ENCODE results near the gene PTPN18.
"Not testable (repeated sequence)": the region's sequence is repeated elsewhere in the genome, so short reads cannot be mapped to it uniquely, and the experiment has no call there.

Gene PTPN18

DNA sequence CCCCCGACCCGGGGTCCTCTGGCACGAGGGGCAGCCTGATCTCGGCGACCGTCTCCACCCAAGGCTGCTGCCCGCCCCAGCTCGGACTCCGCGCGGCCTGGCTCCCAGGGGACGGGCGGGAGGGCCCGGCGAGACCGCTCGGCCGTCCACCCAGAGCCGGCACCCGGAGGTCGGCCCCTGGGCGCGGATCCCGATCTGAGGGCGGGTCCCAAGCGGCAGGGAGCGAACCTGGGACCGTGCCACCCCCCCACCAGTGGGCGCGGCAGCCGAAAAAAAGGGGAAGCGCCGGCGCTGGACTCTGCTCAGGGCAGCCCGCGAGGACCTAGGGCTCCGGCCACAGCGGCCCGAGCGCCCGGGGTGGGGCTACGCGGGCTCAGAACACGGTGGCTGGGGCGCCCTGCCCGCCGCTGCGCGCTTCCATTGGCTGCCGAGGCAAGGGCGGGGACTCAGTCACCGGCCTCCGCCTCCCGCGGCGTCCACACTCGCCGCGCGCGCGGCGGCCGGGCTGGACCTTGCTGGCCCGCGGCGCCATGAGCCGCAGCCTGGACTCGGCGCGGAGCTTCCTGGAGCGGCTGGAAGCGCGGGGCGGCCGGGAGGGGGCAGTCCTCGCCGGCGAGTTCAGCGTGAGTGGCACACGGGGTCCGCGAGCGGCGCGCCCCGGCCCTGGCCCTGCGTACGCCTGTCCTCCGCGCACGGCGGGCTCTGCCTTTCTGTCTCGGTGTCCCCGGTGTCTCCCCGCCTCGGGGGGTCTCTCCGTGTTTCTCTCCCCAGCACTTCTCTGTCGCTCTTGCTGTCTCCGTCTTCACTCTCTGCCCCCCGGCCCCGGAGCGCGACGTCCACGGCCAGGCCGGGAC lies at the start of gene PTPN18:
TSS of gene PTPN18 (plus strand) at position 479 of the 854 bp plus-strand sequence. CDS start at position 531, 52 bp downstream.
- Mint-ChIP-seq H3K9me3 (no peaks in the 10 kb centered on the region), H3K36me3 (ENCODE audit: low read depth) (no peaks in the 10 kb centered on the region), H3K27ac (peak within 1 kb of the TSS; percentile 20), H3K4me1 (ENCODE audit: low read depth) (peaks cover 15% of the 10 kb centered on the region), H3K27me3 (ENCODE audit: low read depth) (no peaks in the 10 kb centered on the region), H3K4me3 (peak within 1 kb of the TSS; percentile 82)
- peak; percentile 74 for DNase-seq (ENCODE audit: low spot score)

- Mint-ChIP-seq H3K4me1 (ENCODE audit: low read depth) (no peaks in the 10 kb centered on the region), H3K27me3 (ENCODE audit: low read depth) (peaks cover 5% of the 10 kb centered on the region), H3K36me3 (ENCODE audit: low read depth) (no peaks in the 10 kb centered on the region), H3K4me3 (no peak overlapping the region), H3K27ac (no peak overlapping the region), H3K9me3 (no peaks in the 10 kb centered on the region)
- DNase-seq (ENCODE audit: low spot score), result no peak
Measured at GRCh38 chr2:130307850-130308249, 48.0 kb upstream of the PTPN18 start.

DNA sequence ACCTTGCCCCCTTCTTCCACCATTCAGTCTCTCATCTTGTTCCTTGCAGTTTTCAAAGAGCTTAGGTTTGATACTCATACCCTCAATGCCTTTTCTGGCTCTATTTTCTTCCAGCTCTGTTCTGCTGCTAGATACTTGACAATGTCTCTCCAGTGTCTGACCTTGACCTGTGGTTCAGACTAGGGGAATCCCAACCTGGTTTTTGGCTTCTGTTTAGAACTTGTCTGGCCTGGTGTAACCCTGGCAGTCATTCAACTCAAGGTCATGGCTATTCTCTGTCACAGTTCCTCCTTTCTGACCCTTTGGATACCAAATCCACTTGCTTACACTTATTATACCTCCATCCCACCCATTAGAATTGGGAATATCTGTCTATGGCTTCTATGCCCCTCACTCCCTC lies 45.0 kb upstream of the PTPN18 start:
- no peaks in the 10 kb centered on the region for H3K9me3 Mint-ChIP-seq
- no peaks in the 10 kb centered on the region for H3K36me3 Mint-ChIP-seq (ENCODE audit: low read depth)
- DNase-seq (ENCODE audit: low spot score), result no peak
- H3K27me3 Mint-ChIP-seq (ENCODE audit: low read depth), result peaks cover 5% of the 10 kb centered on the region
- H3K27ac Mint-ChIP-seq, result no peak overlapping the region
- no peak overlapping the region for H3K4me3 Mint-ChIP-seq
- H3K4me1 Mint-ChIP-seq (ENCODE audit: low read depth), result no peaks in the 10 kb centered on the region

GRCh38 chr2:130313812-130314334 lies 42.0 kb upstream of the PTPN18 start:
- no peak for DNase-seq (ENCODE audit: low spot score)
- Mint-ChIP-seq H3K36me3 (ENCODE audit: low read depth) (no peaks in the 10 kb centered on the region), H3K27ac (no peak overlapping the region), H3K27me3 (ENCODE audit: low read depth) (no peaks in the 10 kb centered on the region), H3K4me3 (no peak overlapping the region), H3K9me3 (no peaks in the 10 kb centered on the region), H3K4me1 (ENCODE audit: low read depth) (no peaks in the 10 kb centered on the region)

- Mint-ChIP-seq H3K9me3 (no peaks in the 10 kb centered on the region), H3K4me3 (no peak overlapping the region), H3K36me3 (ENCODE audit: low read depth) (no peaks in the 10 kb centered on the region), H3K4me1 (ENCODE audit: low read depth) (no peaks in the 10 kb centered on the region), H3K27ac (no peak overlapping the region), H3K27me3 (ENCODE audit: low read depth) (no peaks in the 10 kb centered on the region)
- DNase-seq (ENCODE audit: low spot score), result no peak
Measured at GRCh38 chr2:130314377-130314776, 41.5 kb upstream of the PTPN18 start.

DNA sequence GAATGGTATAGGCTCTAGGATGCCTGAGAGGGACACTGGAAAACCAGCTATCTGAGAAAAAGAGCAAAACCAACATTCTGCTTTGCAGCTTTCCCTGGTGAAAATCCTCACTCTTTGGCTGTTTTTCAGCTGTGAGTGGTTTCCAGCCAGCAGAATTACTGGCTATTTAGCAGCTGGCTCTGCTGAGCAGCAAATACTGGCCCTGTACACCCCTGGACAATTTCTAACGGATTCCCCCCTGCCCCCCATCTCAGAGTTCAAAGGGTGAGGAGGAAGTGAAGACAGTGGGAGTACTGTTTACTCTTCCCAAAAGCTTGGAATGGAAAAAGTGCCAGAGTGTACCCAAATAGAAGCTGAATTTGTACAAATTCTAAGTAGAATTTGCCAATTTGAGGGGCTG lies 39.3 kb upstream of the PTPN18 start:
- no peaks in the 10 kb centered on the region for H3K36me3 Mint-ChIP-seq (ENCODE audit: low read depth)
- no peaks in the 10 kb centered on the region for H3K9me3 Mint-ChIP-seq
- H3K4me3 Mint-ChIP-seq, result no peak overlapping the region
- no peak overlapping the region for H3K27ac Mint-ChIP-seq
- DNase-seq (ENCODE audit: low spot score), result no peak
- peaks cover 3% of the 10 kb centered on the region for H3K27me3 Mint-ChIP-seq (ENCODE audit: low read depth)
- no peaks in the 10 kb centered on the region for H3K4me1 Mint-ChIP-seq (ENCODE audit: low read depth)

- no peak for DNase-seq (ENCODE audit: low spot score)
- H3K27me3 Mint-ChIP-seq (ENCODE audit: low read depth), result peaks cover 16% of the 10 kb centered on the region
- H3K9me3 Mint-ChIP-seq, result no peaks in the 10 kb centered on the region
- no peak overlapping the region for H3K27ac Mint-ChIP-seq
- H3K4me3 Mint-ChIP-seq, result no peak overlapping the region
- no peaks in the 10 kb centered on the region for H3K36me3 Mint-ChIP-seq (ENCODE audit: low read depth)
- H3K4me1 Mint-ChIP-seq (ENCODE audit: low read depth), result no peaks in the 10 kb centered on the region
Measured at GRCh38 chr2:130318906-130319305, 37.0 kb upstream of the PTPN18 start.

GRCh38 chr2:130319536-130319935 lies 36.3 kb upstream of the PTPN18 start:
- H3K27me3 Mint-ChIP-seq (ENCODE audit: low read depth), result peaks cover 20% of the 10 kb centered on the region
- H3K36me3 Mint-ChIP-seq (ENCODE audit: low read depth), result no peaks in the 10 kb centered on the region
- no peak for DNase-seq (ENCODE audit: low spot score)
- H3K27ac Mint-ChIP-seq, result no peak overlapping the region
- no peaks in the 10 kb centered on the region for H3K9me3 Mint-ChIP-seq
- H3K4me1 Mint-ChIP-seq (ENCODE audit: low read depth), result no peaks in the 10 kb centered on the region
- no peak overlapping the region for H3K4me3 Mint-ChIP-seq

DNA sequence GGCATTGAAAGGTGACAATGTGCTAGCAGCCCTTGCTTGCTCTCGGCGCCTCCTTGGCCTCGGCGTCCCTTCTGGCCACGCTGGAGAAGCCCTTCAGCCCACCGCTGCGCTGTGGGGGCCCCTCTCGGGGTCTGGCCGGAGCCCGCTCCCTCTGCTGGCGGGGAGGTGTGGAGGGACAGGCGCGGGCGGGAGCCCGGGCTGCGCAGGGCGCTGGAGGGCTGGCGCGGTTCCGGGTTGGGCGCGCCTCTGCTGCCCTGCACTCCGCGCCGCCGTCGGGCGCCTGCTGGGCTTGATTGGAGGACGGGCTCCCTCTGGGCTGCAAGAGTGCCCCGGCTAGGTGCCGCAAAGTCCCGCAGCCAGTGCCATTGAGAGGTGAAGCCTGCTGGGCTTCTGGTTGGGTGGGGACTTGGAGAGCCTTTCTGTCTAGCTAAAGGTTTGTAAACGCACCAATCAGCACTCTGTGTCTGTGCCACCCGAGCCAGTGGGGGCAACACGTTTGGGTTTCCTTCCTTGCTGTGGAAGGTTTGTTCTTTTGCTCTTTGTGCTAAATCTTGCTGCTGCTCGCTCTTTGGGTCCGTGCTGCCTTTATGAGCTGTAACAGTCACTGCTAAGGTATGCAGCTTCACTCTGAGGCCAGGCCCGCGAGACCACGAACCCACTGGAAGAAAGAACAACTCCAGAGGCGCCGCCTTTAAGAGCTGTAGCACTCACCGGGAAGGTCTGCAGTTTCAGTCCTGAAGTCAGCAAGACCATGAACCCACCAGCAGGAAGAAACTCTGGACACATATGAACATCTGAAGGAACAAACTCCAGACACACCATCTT lies 27.9 kb upstream of the PTPN18 start:
- Mint-ChIP-seq H3K27ac (no peak overlapping the region), H3K4me1 (ENCODE audit: low read depth) (peaks cover 5% of the 10 kb centered on the region), H3K9me3 (no peaks in the 10 kb centered on the region), H3K36me3 (ENCODE audit: low read depth) (no peaks in the 10 kb centered on the region), H3K27me3 (ENCODE audit: low read depth) (peaks cover 56% of the 10 kb centered on the region), H3K4me3 (no peak overlapping the region)
- DNase-seq (ENCODE audit: low spot score), result no peak

GRCh38 chr2:130328710-130329109 lies 27.1 kb upstream of the PTPN18 start:
- H3K36me3 Mint-ChIP-seq (ENCODE audit: low read depth), result no peaks in the 10 kb centered on the region
- no peak for DNase-seq (ENCODE audit: low spot score)

GRCh38 chr2:130332271-130333073 lies 23.4 kb upstream of the PTPN18 start:
- Mint-ChIP-seq H3K4me1 (ENCODE audit: low read depth) (peaks cover 5% of the 10 kb centered on the region), H3K9me3 (no peaks in the 10 kb centered on the region), H3K27me3 (ENCODE audit: low read depth) (peaks cover 33% of the 10 kb centered on the region), H3K4me3 (peak overlapping the region; percentile 39), H3K36me3 (ENCODE audit: low read depth) (no peaks in the 10 kb centered on the region), H3K27ac (no peak overlapping the region)
- DNase-seq (ENCODE audit: low spot score), result peak; percentile 57

More at GRCh38 chr2:130328710-130329109, 27.1 kb upstream of the PTPN18 start:
- H3K4me3 Mint-ChIP-seq, result no peak overlapping the region
- no peaks in the 10 kb centered on the region for H3K9me3 Mint-ChIP-seq
- H3K4me1 Mint-ChIP-seq (ENCODE audit: low read depth), result peaks cover 5% of the 10 kb centered on the region
- H3K27ac Mint-ChIP-seq, result no peak overlapping the region
- peaks cover 48% of the 10 kb centered on the region for H3K27me3 Mint-ChIP-seq (ENCODE audit: low read depth)

DNA sequence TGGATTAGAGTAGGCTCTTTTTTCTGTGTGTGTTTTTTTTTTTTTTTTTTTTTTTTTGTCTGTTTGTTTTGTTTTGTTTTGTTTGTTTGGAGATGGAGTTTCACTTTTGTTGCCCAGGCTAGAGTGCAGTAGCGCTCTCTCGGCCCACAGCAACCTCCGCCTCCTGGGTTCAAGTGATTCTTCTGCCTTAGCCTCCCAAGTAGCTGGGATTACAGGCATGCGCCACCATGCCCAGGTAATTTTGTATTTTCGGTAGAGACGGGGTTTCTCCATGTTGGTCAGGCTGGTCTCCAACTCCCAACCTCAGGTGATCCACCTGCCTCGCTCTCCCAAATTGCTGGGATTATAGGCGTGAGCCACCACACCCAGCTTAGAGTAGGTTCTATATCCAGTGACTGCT lies 22.6 kb upstream of the PTPN18 start:
- not testable (repeated sequence) for H3K4me3 Mint-ChIP-seq; H3K9me3 Mint-ChIP-seq; H3K4me1 Mint-ChIP-seq (ENCODE audit: low read depth); H3K27ac Mint-ChIP-seq; H3K36me3 Mint-ChIP-seq (ENCODE audit: low read depth); DNase-seq (ENCODE audit: low spot score)
- H3K27me3 Mint-ChIP-seq (ENCODE audit: low read depth), result peaks cover 33% of the 10 kb centered on the region

GRCh38 chr2:130334026-130334425 lies 21.8 kb upstream of the PTPN18 start:
- no peak for DNase-seq (ENCODE audit: low spot score)
- Mint-ChIP-seq H3K9me3 (no peaks in the 10 kb centered on the region), H3K27me3 (ENCODE audit: low read depth) (peaks cover 28% of the 10 kb centered on the region), H3K4me1 (ENCODE audit: low read depth) (peaks cover 5% of the 10 kb centered on the region), H3K36me3 (ENCODE audit: low read depth) (peaks cover 6% of the 10 kb centered on the region), H3K27ac (no peak overlapping the region), H3K4me3 (no peak overlapping the region)
